ENCODE measurements around the gene MYRIP.

The MYRIP gene

DNA sequence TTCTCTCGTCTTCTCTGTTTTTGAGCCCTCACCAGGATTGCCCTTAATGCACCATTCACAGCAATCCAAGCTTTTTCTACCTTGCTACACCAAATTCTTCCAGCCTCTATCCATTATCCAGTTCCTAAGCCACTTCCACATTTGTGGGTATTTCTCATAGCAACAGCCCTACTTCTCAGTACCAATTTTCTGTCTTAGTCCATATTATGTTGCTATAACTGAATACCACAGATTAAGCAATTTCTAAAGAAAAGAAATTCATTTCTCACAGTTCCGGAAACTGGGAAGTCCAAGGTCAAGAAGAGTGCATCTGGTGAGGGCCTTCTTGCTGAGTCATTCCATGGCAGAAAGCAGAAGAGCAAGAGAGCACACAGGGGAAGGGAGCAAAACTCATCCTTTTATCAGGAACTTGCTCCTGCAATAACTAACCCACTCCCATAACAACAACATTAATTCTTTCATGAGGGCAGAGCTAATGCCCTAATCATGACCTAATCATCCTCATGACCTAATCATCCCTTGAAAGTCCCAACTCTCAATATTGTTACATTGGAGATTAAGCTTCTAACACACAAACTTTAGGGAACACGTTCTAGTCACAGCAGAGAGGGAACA is 490.4 kb downstream of the MYRIP start:
- DNase-seq (ENCODE audit: extremely low spot score) = no peak
- TF ChIP-seq, protein P1, sequence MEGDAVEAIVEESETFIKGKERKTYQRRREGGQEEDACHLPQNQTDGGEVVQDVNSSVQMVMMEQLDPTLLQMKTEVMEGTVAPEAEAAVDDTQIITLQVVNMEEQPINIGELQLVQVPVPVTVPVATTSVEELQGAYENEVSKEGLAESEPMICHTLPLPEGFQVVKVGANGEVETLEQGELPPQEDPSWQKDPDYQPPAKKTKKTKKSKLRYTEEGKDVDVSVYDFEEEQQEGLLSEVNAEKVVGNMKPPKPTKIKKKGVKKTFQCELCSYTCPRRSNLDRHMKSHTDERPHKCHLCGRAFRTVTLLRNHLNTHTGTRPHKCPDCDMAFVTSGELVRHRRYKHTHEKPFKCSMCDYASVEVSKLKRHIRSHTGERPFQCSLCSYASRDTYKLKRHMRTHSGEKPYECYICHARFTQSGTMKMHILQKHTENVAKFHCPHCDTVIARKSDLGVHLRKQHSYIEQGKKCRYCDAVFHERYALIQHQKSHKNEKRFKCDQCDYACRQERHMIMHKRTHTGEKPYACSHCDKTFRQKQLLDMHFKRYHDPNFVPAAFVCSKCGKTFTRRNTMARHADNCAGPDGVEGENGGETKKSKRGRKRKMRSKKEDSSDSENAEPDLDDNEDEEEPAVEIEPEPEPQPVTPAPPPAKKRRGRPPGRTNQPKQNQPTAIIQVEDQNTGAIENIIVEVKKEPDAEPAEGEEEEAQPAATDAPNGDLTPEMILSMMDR (IDR thresholded peaks at IDR 0.05; ENCODE audit: control extremely low read depth, extremely low read depth, low read depth, missing control alignments) = no peak
- POLR2A ChIA-PET = no interaction called here
- CTCF ChIA-PET = interaction anchor here (1.1 to 2.0 kb wide), 3 partner anchors 9 to 108 kb away, joined by 4 to 10 read pairs (median 4); no protein-coding TSS in a partner anchor

DNA sequence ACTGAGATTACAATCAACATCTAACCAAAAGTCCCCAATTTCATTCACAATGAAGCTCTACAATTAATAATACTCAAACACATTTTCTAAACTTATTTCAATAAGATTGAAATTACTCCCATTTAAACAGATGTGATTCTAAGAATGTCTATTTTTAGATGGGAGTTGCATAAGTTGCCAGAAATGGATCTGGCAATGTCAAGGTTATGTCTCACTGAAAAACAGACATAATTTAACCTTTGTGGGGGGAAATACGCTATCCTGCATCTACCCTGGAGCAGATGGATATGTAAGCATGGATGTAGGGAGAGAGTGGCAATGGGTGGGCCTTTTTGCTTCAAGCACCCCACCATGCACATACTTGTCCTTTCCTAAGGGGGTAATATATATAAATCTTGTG is 493.4 kb downstream of the MYRIP start:
- ChIA-PET POLR2A (no interaction called here), CTCF (no interaction called here)
- no peak for DNase-seq (ENCODE audit: extremely low spot score)
- TF ChIP-seq, protein P1 (IDR thresholded peaks at IDR 0.05; ENCODE audit: control extremely low read depth, extremely low read depth, low read depth, missing control alignments) = no peak

DNA sequence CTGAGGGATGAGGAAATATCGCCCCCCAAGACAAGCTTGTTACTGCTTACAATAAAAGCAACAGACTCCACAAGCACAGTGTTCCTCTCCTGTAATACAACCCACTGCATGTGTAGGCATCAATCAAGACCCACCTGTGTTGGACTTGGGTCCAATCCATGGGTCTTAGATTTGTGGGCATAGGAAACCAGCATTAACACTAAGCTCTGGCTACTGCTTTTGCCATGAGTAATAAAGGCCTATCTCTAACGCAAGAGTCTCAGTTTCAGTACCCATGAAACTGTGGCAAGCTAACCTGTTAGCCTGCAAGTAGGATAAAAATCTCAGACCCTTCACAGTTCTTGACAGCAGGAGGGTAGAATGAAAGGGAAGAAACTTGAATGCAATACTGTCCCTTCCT is 494.9 kb downstream of the MYRIP start:
- POLR2A ChIA-PET = no interaction called here
- TF ChIP-seq, protein P1 (IDR thresholded peaks at IDR 0.05; ENCODE audit: control extremely low read depth, extremely low read depth, low read depth, missing control alignments) = no peak
- CTCF ChIA-PET = interaction anchor here (1.1 to 2.0 kb wide), 4 partner anchors 10 to 126 kb away, joined by 3 to 7 read pairs (median 6); no protein-coding TSS in a partner anchor
- DNase-seq (ENCODE audit: extremely low spot score) = no peak

DNA sequence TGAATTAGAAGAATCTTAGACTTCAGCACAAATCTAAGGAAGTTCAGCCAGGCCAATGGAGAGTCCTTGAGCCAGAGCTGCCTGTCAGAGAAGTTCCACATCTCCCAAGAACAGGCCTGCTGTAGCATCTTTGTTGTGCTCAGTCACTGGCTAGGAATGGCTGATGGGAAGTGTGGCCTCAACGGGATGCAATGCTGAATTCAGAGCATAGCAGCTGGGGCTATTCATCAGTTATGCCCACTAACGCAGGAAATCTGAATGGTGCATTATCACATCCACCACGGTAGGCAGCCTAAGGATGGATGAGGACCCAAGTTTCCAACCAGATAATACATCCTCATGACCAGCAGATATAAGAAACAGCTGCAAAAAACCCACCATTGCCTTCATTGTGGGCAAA is 496.9 kb downstream of the MYRIP start:
- TF ChIP-seq, protein P1 (IDR thresholded peaks at IDR 0.05; ENCODE audit: control extremely low read depth, extremely low read depth, low read depth, missing control alignments) = no peak
- CTCF ChIA-PET = interaction anchor here (0.9 to 3.5 kb wide), 4 partner anchors 12 to 1785 kb away, joined by 3 to 28 read pairs (median 4); no protein-coding TSS in a partner anchor
- no peak for DNase-seq (ENCODE audit: extremely low spot score)
- POLR2A ChIA-PET = no interaction called here

DNA sequence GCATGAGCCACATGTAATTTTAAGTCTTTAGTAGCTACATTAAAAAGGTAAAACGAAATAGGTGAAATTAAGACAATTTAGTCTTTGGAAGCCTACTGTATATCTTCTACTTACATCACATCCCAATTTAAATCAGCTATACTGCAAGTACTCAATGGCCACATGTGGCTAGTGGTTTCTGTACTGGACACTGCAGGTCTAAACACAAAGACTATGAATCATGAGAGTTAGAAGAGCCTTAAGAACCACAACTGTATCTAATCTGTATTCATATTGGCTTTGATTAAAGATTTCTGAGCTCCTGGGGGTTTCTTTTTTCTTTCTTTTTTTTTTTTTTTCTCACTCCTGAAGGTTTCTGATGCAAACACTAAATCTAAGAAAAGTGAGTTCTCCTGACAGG is 497.8 kb downstream of the MYRIP start:
- ChIA-PET POLR2A (no interaction called here), CTCF (interaction anchor here (0.9 to 3.5 kb wide), 6 partner anchors 11 to 117 kb away, joined by 3 to 28 read pairs (median 4); no protein-coding TSS in a partner anchor)
- TF ChIP-seq, protein P1 (IDR thresholded peaks at IDR 0.05; ENCODE audit: control extremely low read depth, extremely low read depth, low read depth, missing control alignments) = no peak
- no peak for DNase-seq (ENCODE audit: extremely low spot score)

DNA sequence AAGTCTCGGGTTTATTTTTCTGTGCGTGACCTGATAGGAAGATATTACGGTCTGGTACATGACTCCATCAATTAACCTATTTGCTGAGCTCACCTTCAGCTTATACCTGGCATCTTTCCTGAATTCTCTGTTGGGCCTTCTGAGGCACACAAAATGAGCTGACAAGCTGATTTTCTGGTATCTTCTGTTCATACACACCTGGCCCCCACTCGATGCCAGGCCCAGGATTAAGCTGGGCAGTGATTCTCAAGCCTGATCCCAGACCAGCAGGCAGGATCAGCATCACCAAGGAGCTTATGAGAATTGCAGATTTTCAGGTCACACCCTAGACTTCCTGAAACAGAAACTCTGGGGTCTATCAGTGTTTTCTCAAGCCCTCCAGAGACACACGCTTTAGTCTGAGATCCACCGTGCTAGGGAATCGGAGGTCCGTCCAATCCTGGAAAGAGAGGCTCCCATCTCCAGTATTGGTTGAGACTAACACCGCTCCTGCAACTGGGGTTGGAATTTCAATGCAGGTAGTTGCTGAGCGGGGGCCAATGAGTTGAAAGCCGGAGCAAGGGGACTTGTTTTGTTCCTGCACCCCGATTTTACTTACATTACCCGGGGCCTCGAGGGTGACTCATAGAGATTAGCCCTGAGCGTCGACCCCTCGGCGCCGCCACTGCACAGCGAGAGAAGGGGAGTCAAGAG is 499.5 kb downstream of the MYRIP start:
- CTCF ChIA-PET = interaction anchor here (0.5 to 3.5 kb wide), 21 partner anchors 9 to 1573 kb away, joined by 3 to 28 read pairs (median 4); no protein-coding TSS in a partner anchor
- peak; percentile 15 for DNase-seq (ENCODE audit: extremely low spot score)
- TF ChIP-seq, protein P1 (IDR thresholded peaks at IDR 0.05; ENCODE audit: control extremely low read depth, extremely low read depth, low read depth, missing control alignments) = no peak
- POLR2A ChIA-PET = no interaction called here

All from GM10248 (cell line).